Right lobe of liver (tissue), 4 donors: ENCODE measurements around the gene GCK.

Experiments
- CTCF ChIP-seq, 4 donors: fragments of 200-600 bp in 3 of 4; fragments of 450-650 bp in 1 of 4; IDR thresholded peaks; one replicate each; pipeline versions ENCODE4 v1.5.1 to v1.8.0; 2016 to 2022; ENCODE audit warnings: antibody characterized with exemption in 4 of 4, mild to moderate bottlenecking in 2 of 4
- POLR2A ChIP-seq: fragments of 450-650 bp; IDR thresholded peaks from one replicate; pipeline ENCODE4 v1.6.1; 2017; ENCODE audit warnings: antibody characterized with exemption, mild to moderate bottlenecking
- donor health status: DM: no; HTN: no; CAD: no.
- donor health status: DM: no; HTN: no; CAD: no.
- donor health status: DM: no; HTN: yes; CAD: no.

GRCh38 chr7:44237696-44238095 lies 48.5 kb upstream of the GCK start:
- no peak for TF ChIP-seq CTCF (IDR thresholded peaks at IDR 0.05)
- no peak for TF ChIP-seq POLR2A
